Uterus (tissue), 4 donors: Measurements from ENCODE around the gene OFD1. TPM values are rescaled to one million over a fixed set of nuclear protein-coding genes. Genes with fewer than 3 reads are reported as not detected.

Experiments
- DNase-seq, 2 donors: peaks; one replicate each; pipeline ENCODE4 v3.0.0-alpha.2; 2019 to 2020
- H3K27ac ChIP-seq, 2 donors: fragments of 200-600 bp; sonication (generic); 1 replicate in 1 of 2; 2 replicates in 1 of 2; pipeline ENCODE4 v1.5.1; 2016 to 2018
- H3K27me3 ChIP-seq, 2 donors: fragments of 200-600 bp; sonication (generic); one replicate each; pipeline ENCODE4 v1.5.1; 2018 to 2019; ENCODE audit warnings: control low read depth in 1 of 2
- H3K36me3 ChIP-seq, 2 donors: fragments of 200-600 bp; sonication (generic); one replicate each; pipeline ENCODE4 v1.5.1; 2019; ENCODE audit warnings: control low read depth in 1 of 2
- H3K4me1 ChIP-seq, 2 donors: fragments of 200-600 bp; sonication (generic); one replicate each; pipeline ENCODE4 v1.5.1; 2018 to 2019; ENCODE audit warnings: control low read depth in 1 of 2
- H3K4me3 ChIP-seq, 2 donors: fragments of 200-600 bp; sonication (generic); 1 replicate in 1 of 2; 2 replicates in 1 of 2; pipeline ENCODE4 v1.5.1; 2018 to 2019; ENCODE audit warnings: mild to moderate bottlenecking in 1 of 2
- H3K9me3 ChIP-seq, 2 donors: fragments of 200-600 bp; sonication (generic); one replicate each; pipeline ENCODE4 v1.5.1; 2019; ENCODE audit warnings: control low read depth in 1 of 2
- POLR2A ChIP-seq, 2 donors: fragments of 450-650 bp; IDR thresholded peaks; one replicate each; pipeline ENCODE4 v1.6.1; 2016; ENCODE audit warnings: antibody characterized with exemption in 2 of 2, mild to moderate bottlenecking in 1 of 2, moderate library complexity in 1 of 2
- intact Hi-C: fragments of 100-400 bp; cut with DNase I; formaldehyde crosslinking; loops from one replicate; pipeline ENCODE4 v1.15.1; 2023; ENCODE audit warnings: low total_unique reads
- total RNA-seq, 4 donors: library from RNA; depleted of rRNA in 3 of 4; stranded (reverse); fragments of >200 nt in 3 of 4; gene quantifications; one replicate each; pipeline versions ENCODE4 v1.1.0 to v1.2.4, GENCODE V29; 2014 to 2023
- TF ChIP-seq, protein P1 (sequence below), 4 experiments: fragments of 200-600 bp in 2 of 4; fragments of 450-650 bp in 2 of 4; sonication (generic) in 2 of 4; IDR thresholded peaks; one replicate each; pipeline ENCODE4 v1.5.1; 2016 to 2019; ENCODE audit warnings: antibody characterized with exemption in 4 of 4, mild to moderate bottlenecking in 2 of 4, moderate library complexity in 1 of 4
- donor health status: DM: yes; HTN: yes; CAD: no.

Gene OFD1
- total RNA-seq, 4 donors from 2014 or later = 24.1 to 172 (median 49.7) TPM

DNA sequence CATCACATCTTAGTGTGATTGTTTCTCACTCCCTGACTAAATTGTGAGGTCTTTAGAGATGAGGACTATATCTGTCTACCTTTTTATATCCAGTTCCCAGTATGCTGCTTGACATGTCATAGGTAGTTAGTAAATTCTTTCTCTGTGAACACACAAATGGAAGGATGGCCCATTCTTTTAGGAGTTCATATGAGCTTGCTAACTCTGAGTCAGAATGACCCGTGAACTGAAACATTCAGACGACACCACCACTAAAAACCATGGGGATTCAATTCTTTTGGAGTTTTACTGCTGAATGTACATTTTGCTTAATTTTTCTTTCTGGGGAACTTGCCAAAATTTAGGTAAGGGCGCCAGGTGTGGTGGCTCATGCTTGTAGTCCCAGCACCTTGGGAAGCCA, 13.9 kb downstream of the OFD1 start:
- TF ChIP-seq, protein P1, sequence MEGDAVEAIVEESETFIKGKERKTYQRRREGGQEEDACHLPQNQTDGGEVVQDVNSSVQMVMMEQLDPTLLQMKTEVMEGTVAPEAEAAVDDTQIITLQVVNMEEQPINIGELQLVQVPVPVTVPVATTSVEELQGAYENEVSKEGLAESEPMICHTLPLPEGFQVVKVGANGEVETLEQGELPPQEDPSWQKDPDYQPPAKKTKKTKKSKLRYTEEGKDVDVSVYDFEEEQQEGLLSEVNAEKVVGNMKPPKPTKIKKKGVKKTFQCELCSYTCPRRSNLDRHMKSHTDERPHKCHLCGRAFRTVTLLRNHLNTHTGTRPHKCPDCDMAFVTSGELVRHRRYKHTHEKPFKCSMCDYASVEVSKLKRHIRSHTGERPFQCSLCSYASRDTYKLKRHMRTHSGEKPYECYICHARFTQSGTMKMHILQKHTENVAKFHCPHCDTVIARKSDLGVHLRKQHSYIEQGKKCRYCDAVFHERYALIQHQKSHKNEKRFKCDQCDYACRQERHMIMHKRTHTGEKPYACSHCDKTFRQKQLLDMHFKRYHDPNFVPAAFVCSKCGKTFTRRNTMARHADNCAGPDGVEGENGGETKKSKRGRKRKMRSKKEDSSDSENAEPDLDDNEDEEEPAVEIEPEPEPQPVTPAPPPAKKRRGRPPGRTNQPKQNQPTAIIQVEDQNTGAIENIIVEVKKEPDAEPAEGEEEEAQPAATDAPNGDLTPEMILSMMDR (IDR thresholded peaks at IDR 0.05) = no peak
- no peak for TF ChIP-seq POLR2A (IDR thresholded peaks at IDR 0.05)

GRCh38 chrX:13750204-13750603, 15.7 kb downstream of the OFD1 start:
- no peak overlapping the region for H3K4me3 ChIP-seq
- no peaks in the 10 kb centered on the region for H3K4me1 ChIP-seq
- no peak overlapping the region for H3K27ac ChIP-seq
- H3K27me3 ChIP-seq = no peaks in the 10 kb centered on the region
- DNase-seq = no peak
- intact Hi-C loops = no loop called here
- H3K36me3 ChIP-seq = no peaks in the 10 kb centered on the region
- TF ChIP-seq, protein P1 (IDR thresholded peaks at IDR 0.05) = peak; percentile 39 to 52 (median 40)
- no peak for TF ChIP-seq POLR2A (IDR thresholded peaks at IDR 0.05)
- no peaks in the 10 kb centered on the region for H3K9me3 ChIP-seq

More for the DNA sequence above, 13.9 kb downstream of the OFD1 start:
- H3K27me3 ChIP-seq = no peaks in the 10 kb centered on the region
- no peak for DNase-seq
- no peak overlapping the region for H3K27ac ChIP-seq
- no peaks in the 10 kb centered on the region for H3K36me3 ChIP-seq
- no peak overlapping the region for H3K4me3 ChIP-seq
- no peaks in the 10 kb centered on the region for H3K4me1 ChIP-seq
- intact Hi-C loops = no loop called here
- no peaks in the 10 kb centered on the region for H3K9me3 ChIP-seq

DNA sequence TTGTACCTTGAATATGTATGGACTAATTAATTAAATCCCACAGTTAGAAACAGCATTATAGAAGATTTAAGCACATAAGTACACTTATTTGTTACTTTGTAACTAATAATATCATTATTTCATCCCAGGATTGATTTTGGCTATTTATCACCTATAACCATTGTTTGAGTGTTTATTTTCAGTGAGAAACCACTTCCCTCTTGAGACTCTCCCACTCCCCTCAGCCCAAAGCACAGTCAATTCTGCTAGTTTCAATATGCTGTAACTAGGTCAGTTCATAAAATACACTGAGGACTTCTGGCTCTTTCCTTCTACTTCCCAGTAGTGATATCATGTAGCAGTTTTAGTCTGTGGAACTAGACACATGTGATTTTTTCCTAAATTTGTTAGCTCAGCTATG, 16.3 kb downstream of the OFD1 start:
- Histone ChIP-seq H3K27me3 (no peaks in the 10 kb centered on the region), H3K9me3 (no peaks in the 10 kb centered on the region), H3K4me1 (no peaks in the 10 kb centered on the region), H3K4me3 (no peak overlapping the region), H3K27ac (no peak overlapping the region), H3K36me3 (no peaks in the 10 kb centered on the region)
- intact Hi-C loops = no loop called here
- no peak for DNase-seq
- TF ChIP-seq POLR2A (IDR thresholded peaks at IDR 0.05) = no peak
- TF ChIP-seq, protein P1 (IDR thresholded peaks at IDR 0.05) = no peak

- Histone ChIP-seq H3K27ac (no peak overlapping the region), H3K4me1 (no peaks in the 10 kb centered on the region)
- intact Hi-C loops = no loop called here
These were observed 17.6 kb downstream of the OFD1 start for GRCh38 chrX:13752141-13752540.

DNA sequence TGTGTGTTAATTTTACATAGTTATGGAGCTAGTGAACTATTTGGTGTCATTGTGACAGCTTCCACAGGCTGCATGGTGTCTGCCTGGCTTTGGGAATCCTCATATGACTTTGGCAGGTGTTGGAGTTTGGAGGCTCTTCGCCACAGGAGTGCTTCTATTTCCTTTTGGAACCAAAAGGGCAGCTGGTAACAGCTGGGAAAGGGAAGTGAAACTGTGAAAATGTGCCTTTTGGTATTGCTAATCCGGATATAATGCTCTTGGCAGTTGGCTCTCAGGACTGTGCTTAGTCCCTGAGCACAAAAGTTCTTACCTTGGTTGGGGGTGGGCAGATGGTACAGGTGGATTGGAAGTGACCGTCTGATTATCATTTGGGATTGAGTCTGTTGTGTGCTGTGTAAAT, 18.1 kb downstream of the OFD1 start:
- Histone ChIP-seq H3K4me1 (no peaks in the 10 kb centered on the region), H3K9me3 (no peaks in the 10 kb centered on the region), H3K36me3 (peaks cover 0 to 2% of the 10 kb centered on the region in 2 donors), H3K27ac (no peak overlapping the region), H3K4me3 (no peak overlapping the region), H3K27me3 (no peaks in the 10 kb centered on the region)
- TF ChIP-seq, protein P1 (IDR thresholded peaks at IDR 0.05) = no peak
- no peak for TF ChIP-seq POLR2A (IDR thresholded peaks at IDR 0.05)
- intact Hi-C loops = no loop called here
- DNase-seq = no peak

More at GRCh38 chrX:13752141-13752540, 17.6 kb downstream of the OFD1 start:
- no peak for TF ChIP-seq POLR2A (IDR thresholded peaks at IDR 0.05)
- TF ChIP-seq, protein P1 (IDR thresholded peaks at IDR 0.05) = no peak
- H3K36me3 ChIP-seq = peaks cover 0 to 2% of the 10 kb centered on the region in 2 donors
- no peak overlapping the region for H3K4me3 ChIP-seq
- H3K9me3 ChIP-seq = no peaks in the 10 kb centered on the region
- H3K27me3 ChIP-seq = no peaks in the 10 kb centered on the region
- no peak for DNase-seq
